HG02943 (cell line): Measurements from ENCODE around the gene LRMDA.

ENCODE experiments used
- ATAC-seq: cut with Tn5 transposase; IDR thresholded peaks from one replicate; pipeline ENCODE4 v1.9.1; 2021; ENCODE audit warnings: mild to moderate bottlenecking, low read depth, moderate library complexity; ENCODE audit not compliant: unreplicated experiment

LRMDA gene

GRCh38 chr10:76197293-76197692 is 765.9 kb downstream of the LRMDA start:
- ATAC-seq = no peak

DNA sequence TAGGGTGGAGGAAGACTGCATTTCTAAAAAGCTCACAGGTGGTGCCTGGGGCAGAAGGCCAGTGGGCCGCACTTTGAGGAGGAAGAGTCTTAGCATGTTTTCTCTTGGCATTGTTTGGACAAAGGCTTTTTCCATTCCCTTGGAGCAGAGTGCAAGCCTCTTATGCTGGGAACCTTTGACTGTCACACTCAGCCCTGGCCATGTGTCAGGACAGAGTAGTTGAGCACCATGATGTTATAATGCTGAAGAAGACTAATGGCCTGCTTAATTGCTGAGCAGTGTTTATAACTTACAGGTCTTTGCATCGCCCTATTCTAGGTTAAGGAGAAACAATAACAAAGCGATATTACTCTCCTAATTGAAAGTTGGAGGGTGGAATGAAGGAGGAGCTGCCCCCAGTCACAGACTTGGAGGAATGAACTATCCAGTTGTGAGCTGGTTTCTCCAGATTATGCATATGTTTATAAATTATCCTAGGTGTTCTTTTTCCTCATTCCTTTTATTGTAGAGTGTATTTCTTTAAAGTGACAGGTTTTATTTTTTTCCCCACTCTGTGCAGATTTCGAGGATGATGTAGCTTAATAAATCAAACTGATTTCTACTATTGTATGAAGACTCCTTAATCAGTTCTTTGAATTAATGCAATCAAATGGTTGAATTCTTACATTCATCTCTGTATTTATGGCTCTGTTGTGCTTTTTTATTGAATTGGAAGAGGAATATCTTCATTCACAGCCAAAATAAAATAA is 767.0 kb downstream of the LRMDA start:
- no peak for ATAC-seq

DNA sequence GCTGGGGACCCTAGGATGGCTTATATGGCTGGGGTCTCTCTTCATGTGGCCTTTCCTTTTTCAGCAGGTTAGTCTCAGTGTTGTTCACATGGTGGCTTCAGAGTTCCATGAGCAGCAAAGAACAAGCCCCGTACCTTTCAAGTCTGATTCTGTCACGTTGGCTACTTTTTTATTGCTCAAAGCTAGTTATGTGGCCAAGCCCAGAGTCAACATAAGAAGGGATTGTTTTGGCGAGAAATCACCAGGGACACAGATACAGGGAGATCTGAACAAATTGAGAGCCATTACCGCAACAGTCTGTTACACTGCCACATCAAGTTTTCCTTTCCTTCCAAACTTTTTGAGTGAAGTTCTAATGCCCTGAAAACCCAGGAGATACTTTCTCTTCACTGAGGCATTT is 770.5 kb downstream of the LRMDA start:
- ATAC-seq = no peak

- ATAC-seq = no peak
These were observed 771.4 kb downstream of the LRMDA start for GRCh38 chr10:76202777-76203176.

DNA sequence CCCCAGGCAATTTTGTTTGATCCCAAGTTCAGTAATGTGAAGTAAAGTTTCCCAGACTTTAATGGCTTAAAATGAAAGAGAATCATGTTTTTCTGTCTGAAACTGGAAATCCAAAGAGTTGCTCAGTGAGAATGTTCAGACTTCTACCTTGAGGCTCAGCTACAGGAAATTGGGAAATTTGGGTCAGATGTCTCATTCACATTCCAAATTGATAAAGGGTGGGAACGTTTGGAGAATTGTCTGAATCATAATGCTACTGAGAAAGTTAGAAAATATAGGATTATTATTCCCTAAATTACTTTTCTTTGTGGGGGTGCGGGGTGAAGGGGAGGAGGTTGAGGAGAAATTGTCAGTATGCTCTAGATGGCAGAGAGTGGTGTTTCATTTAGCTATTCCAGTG is 773.9 kb downstream of the LRMDA start:
- no peak for ATAC-seq

DNA sequence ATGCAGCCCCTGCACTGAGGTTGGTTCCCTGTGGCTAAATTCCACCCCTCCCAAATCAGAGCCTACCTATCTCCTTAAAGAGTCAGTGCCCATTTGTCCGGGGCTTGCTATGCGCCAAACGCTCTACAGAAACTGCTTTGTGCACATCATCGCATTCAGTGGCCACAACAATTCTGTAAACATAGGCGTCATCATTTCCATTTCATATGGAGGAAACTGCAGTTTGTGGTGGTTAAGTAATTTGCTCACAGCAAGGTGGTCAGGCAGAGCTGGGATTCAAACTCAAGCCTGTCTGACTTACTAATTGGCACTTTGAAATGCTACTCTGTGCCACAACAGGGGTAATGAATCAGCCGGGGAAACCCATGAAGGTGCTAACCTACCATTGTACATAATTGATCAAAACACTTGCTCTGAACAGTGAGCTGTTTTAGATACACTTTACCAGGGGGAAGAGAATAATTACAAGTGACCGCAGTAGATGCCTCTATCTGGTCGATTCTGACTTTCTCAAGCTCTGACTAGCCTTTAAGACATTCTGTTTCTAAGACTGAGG is 775.5 kb downstream of the LRMDA start:
- no peak for ATAC-seq

DNA sequence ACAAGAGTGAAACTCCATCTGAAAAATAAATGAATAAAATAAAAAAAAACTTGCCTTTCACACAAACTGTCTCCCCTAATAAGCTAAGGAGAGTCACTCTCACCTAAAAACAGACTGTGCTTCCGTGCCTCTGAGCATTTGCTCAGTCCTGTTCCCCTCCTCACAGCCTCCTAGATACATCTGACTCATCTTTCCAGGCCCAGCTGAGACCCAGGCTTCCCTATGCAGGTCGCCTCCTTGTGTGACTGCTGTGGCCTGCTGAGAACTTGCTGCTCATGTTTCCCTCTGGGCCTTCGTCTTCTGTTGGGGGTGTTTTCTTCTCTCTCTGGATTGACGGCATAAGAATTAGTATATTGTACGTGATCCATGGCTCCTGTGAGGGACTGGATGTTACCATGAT is 777.7 kb downstream of the LRMDA start:
- ATAC-seq = no peak

GRCh38 chr10:76210211-76210610 is 778.8 kb downstream of the LRMDA start:
- no peak for ATAC-seq

- ATAC-seq = no peak
These were observed 780.3 kb downstream of the LRMDA start for GRCh38 chr10:76211691-76212090.

DNA sequence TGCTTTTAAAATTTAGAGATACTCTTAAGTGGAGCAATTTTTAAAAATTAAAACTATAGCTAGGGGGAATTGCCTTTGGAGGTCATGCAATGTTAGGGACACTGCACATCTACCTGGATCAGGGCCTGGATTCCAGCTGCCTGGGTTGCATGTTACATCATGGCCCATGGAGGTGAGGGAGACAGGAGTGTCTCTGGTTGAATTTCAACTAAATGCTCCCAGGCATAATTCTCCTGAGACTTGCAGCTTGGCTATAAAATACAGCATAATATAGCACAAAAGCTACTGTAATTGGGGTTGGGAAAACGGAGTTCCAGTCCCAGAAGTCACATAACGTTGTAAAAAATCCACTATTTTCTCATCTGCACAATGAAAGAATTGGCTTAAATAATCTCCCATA is 782.5 kb downstream of the LRMDA start:
- ATAC-seq = no peak

GRCh38 chr10:76218035-76218434 is 786.6 kb downstream of the LRMDA start:
- no peak for ATAC-seq

- ATAC-seq = no peak
These were observed 797.9 kb downstream of the LRMDA start for GRCh38 chr10:76229341-76229740.

GRCh38 chr10:76230921-76231285 is 799.5 kb downstream of the LRMDA start:
- ATAC-seq = no peak

DNA sequence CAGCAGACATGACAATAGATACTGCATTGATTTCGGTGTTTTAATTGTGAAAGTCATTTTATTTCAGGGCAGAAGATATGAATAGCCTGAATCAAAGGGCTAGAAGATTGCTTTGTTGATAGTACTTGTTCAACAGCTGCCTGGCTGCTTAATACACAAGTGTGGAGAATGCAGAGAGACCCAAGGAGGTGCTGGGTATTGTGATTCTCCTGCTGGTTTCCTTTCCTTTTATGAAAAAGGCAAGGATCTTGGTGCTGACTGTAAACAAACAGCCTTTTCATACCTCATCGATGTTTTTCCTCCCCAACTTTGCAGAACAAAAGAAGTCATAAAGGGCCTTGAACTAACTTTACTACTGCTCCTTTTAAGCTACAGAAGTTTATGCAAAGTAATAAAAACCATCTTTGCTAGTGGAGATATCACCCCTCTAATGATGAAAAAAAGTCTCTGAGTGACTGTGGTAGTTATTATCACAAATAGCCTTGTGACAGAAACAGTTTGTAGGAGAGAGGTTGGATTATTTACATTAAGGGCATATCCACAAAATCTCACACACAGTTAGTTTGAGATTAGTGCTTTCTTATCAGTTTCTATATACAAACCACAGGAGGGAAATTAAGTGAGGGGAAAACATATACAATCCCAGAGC is 800.0 kb downstream of the LRMDA start:
- no peak for ATAC-seq

DNA sequence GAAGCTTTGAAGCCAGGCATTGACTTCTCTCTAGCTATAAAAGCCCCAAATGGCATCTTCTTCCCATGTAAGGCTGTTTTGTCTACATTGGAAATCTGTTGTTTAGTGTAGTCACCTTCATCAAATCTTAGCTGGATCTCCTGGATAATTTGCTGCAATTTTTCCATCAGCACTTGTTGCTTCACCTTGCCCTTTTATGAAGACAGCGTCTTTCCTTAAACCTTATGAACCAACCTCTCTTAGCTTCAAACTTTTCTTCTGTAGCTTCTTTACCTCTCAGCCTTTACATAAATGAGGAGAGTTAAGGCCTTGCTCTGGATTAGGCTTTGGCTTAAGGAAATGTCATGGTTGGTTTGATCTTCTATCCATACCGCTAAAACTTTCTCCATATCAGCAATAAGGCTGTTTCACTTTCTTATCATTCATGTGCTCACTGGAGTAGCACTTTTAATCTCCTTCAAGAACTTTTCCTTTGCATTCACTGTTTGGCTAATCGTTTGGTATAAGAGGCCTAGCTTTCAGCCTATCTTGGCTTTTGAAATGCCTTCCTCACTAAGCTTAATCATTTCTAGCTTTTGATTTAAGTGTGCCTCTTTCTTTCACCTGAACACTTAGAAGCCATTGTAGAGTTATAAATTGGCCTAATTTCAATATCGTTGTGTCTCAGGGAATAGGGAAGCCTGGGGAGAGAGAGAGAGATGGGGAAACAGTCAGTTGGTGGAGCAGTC is 803.2 kb downstream of the LRMDA start:
- no peak for ATAC-seq

DNA sequence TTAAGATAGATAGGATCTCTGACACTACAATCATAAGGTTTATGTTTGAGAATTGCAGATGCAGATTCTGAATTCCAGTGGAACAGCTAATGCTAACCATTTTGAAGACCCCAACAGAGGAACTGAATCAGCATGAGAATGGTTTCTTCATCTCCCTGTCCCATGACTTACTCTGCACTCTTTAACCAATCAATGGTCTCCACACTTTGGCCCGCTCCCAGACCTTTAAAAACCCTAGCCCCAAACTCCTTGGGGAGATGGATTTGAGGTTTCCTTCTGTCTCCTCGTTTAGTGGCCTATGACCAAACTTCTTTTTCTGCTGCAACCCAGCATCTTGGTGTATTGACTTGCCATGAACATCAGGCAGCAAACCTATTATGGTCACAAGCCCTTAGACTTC is 804.9 kb downstream of the LRMDA start:
- ATAC-seq = no peak

GRCh38 chr10:76242956-76243355 is 811.5 kb downstream of the LRMDA start:
- no peak for ATAC-seq

DNA sequence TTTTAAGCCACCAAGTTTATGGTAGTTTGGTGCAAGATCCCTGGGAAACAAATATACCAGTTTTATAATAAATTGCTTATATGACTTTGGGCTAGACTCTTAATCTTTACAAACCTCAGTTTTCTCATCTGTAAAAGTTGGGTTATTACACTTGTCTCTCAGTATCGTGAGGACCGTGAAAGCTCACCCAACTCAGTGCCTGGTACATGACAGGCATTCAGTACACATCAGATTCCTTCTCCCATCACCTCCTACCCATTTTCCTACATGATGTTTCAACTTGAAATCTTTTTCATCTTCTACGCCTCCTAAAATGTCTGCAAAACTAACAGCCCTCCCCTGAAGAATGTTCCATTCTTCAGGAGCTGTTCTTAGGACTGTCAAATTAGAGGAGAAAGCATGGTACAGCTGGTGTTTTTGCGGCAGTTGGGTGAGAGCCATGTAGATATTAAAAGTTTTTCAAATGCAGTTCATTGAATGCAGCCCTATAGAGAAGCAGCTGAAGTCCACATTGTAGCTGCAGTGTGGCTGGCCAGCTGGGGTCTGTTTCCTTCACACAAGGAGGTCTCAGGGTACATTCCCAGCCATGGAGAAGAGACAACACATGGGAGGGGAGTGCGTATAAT is 812.8 kb downstream of the LRMDA start:
- no peak for ATAC-seq

DNA sequence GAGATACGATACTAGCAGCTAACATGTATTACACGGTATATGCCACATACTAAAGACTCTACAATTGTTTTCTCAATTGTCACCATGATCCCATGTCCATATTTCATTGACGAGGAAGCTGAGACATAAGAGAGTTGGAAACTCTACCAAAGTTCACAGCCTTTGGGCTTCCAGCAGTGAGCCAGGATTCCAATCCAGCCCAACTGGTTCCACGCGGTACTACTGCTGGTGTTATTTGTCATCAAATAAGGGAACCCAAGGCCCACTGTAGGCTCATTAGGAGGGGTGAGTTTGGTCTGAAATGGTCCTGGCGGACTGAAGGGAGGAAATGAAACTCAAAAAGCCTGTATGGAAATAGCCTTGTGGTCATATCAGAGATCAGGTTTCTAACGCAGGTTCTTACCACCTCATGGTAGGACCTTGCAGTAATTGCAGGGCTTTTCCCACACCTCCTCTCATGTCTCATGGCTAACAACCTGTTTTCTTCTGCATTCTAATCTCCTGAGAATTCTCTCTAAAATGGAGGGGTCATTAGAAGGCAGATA is 814.6 kb downstream of the LRMDA start:
- ATAC-seq = no peak

DNA sequence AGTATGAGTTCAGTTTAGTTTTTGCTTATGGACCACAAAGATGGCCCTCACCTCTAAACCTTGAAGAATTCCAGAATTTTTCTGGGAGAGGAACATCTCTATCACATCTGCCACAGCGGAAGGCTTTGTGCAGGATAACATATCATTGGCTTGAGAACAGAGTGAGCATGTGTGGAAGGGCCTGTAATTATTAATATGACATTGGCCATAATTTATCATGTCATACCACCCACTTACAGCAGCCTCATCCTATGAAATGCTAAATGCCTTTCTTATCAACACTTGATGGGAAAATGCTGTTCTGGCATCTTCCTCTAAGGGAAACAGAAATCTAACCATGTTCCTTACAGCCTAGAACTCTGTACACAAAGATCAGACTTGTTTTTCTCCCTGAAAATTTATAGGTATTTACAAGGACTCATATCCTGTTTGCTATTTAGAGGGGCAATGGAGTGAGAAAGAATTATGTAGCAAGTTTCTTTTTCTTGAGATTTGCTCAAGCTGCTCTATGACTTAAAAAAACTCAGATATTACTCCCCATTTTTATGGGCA is 817.3 kb downstream of the LRMDA start:
- ATAC-seq = no peak
